ENCODE results near the gene EFCAB6.

Gene EFCAB6

DNA sequence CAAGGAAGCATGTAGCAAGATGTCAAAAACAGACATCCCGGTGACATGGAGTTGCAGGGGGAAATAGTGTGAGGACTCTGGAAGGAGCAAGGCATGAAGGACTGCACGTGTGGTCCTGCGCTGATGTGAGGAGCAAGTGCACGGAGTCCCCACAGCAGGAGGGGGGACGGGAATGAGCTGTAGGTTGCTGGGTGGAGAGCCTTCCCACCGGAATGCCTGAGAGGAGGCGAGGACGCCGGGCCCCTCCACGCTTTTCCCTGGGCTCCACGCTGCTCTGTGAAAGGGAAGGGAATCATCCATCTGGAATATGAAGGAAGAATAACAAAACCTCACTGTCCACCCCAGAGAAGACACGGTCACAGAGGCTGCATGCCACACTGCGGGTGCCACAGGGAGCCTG lies 23.6 kb upstream of the EFCAB6 start:
- no peaks in the 10 kb centered on the region for H3K79me2 ChIP-seq (ENCODE audit: control insufficient read depth, low read length)
- no peak for TF ChIP-seq EZH2phosphoT487 (IDR thresholded peaks at IDR 0.05; ENCODE audit: borderline replicate concordance, low read length)
- TF ChIP-seq, protein P1, sequence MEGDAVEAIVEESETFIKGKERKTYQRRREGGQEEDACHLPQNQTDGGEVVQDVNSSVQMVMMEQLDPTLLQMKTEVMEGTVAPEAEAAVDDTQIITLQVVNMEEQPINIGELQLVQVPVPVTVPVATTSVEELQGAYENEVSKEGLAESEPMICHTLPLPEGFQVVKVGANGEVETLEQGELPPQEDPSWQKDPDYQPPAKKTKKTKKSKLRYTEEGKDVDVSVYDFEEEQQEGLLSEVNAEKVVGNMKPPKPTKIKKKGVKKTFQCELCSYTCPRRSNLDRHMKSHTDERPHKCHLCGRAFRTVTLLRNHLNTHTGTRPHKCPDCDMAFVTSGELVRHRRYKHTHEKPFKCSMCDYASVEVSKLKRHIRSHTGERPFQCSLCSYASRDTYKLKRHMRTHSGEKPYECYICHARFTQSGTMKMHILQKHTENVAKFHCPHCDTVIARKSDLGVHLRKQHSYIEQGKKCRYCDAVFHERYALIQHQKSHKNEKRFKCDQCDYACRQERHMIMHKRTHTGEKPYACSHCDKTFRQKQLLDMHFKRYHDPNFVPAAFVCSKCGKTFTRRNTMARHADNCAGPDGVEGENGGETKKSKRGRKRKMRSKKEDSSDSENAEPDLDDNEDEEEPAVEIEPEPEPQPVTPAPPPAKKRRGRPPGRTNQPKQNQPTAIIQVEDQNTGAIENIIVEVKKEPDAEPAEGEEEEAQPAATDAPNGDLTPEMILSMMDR (IDR thresholded peaks at IDR 0.05; ENCODE audit: low read depth, low read length, poor library complexity, severe bottlenecking) = no peak
- no peak overlapping the region for H3K4me2 ChIP-seq (ENCODE audit: low read length)
- no peak overlapping the region for H3K4me3 ChIP-seq (ENCODE audit: low read length)
- no peak overlapping the region for H3K27ac ChIP-seq (ENCODE audit: low read depth, low read length)
- H3F3A ChIP-seq (ENCODE audit: control insufficient read depth, insufficient read depth) = no peaks in the 10 kb centered on the region
- H3K9me2 ChIP-seq (replicated peaks; ENCODE audit: control insufficient read depth, low read length) = no peaks in the 10 kb centered on the region
- no peaks in the 10 kb centered on the region for H3K4me1 ChIP-seq (ENCODE audit: control insufficient read depth, low read length)
- no peaks in the 10 kb centered on the region for H4K20me1 ChIP-seq (ENCODE audit: control insufficient read depth, insufficient read depth, low read depth, low read length)
- no peaks in the 10 kb centered on the region for H3K9me3 ChIP-seq (ENCODE audit: control insufficient read depth, insufficient read depth, low read length)
- no peaks in the 10 kb centered on the region for H3K27me3 ChIP-seq (ENCODE audit: control insufficient read depth, low read length)
- H3K36me3 ChIP-seq (ENCODE audit: control insufficient read depth, low read length) = no peaks in the 10 kb centered on the region

DNA sequence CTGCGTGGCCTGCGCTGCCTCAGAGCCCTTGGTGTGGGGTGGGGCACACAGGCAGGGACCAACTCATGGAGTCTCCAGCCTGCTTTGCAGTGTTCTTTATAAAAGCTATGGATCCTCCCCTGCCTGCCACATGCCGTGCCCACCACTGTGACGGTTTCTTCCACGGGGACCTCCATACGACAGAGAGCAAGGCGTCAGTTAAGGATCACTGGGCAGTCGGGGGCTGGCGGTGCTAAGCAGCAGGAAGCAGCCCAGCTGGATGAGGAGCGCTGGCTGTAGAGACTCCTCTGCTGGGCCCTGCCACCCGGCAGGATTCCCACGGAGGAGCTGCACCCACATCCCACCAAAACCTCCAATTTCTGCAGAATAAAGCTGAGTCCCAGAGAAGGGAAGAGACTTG lies 23.1 kb upstream of the EFCAB6 start:
- no peak for TF ChIP-seq EZH2phosphoT487 (IDR thresholded peaks at IDR 0.05; ENCODE audit: borderline replicate concordance, low read length)
- no peak overlapping the region for H3K4me2 ChIP-seq (ENCODE audit: low read length)
- H3K27ac ChIP-seq (ENCODE audit: low read depth, low read length) = no peak overlapping the region
- no peaks in the 10 kb centered on the region for H3K4me1 ChIP-seq (ENCODE audit: control insufficient read depth, low read length)
- H3K79me2 ChIP-seq (ENCODE audit: control insufficient read depth, low read length) = no peaks in the 10 kb centered on the region
- H3K27me3 ChIP-seq (ENCODE audit: control insufficient read depth, low read length) = no peaks in the 10 kb centered on the region
- H3K9me2 ChIP-seq (replicated peaks; ENCODE audit: control insufficient read depth, low read length) = no peaks in the 10 kb centered on the region
- H4K20me1 ChIP-seq (ENCODE audit: control insufficient read depth, insufficient read depth, low read depth, low read length) = no peaks in the 10 kb centered on the region
- no peaks in the 10 kb centered on the region for H3K36me3 ChIP-seq (ENCODE audit: control insufficient read depth, low read length)
- H3K9me3 ChIP-seq (ENCODE audit: control insufficient read depth, insufficient read depth, low read length) = no peaks in the 10 kb centered on the region
- H3K4me3 ChIP-seq (ENCODE audit: low read length) = no peak overlapping the region
- H3F3A ChIP-seq (ENCODE audit: control insufficient read depth, insufficient read depth) = no peaks in the 10 kb centered on the region

GRCh38 chr22:43833286-43834240 lies 21.5 kb upstream of the EFCAB6 start:
- no peaks in the 10 kb centered on the region for H3K36me3 ChIP-seq (ENCODE audit: control insufficient read depth, low read length)
- no peak overlapping the region for H3K4me2 ChIP-seq (ENCODE audit: low read length)

More at GRCh38 chr22:43833286-43834240, 21.5 kb upstream of the EFCAB6 start:
- Histone ChIP-seq H3K4me1 (ENCODE audit: control insufficient read depth, low read length) (no peaks in the 10 kb centered on the region), H3K79me2 (ENCODE audit: control insufficient read depth, low read length) (no peaks in the 10 kb centered on the region), H3K9me3 (ENCODE audit: control insufficient read depth, insufficient read depth, low read length) (no peaks in the 10 kb centered on the region), H3K4me3 (ENCODE audit: low read length) (no peak overlapping the region), H3K9me2 (replicated peaks; ENCODE audit: control insufficient read depth, low read length) (no peaks in the 10 kb centered on the region), H3K27ac (ENCODE audit: low read depth, low read length) (no peak overlapping the region), H4K20me1 (ENCODE audit: control insufficient read depth, insufficient read depth, low read depth, low read length) (no peaks in the 10 kb centered on the region), H3F3A (ENCODE audit: control insufficient read depth, insufficient read depth) (no peaks in the 10 kb centered on the region), H3K27me3 (ENCODE audit: control insufficient read depth, low read length) (no peaks in the 10 kb centered on the region)
- TF ChIP-seq, protein P1 (IDR thresholded peaks at IDR 0.05; ENCODE audit: low read depth, low read length, poor library complexity, severe bottlenecking) = no peak
- no peak for TF ChIP-seq EZH2phosphoT487 (IDR thresholded peaks at IDR 0.05; ENCODE audit: borderline replicate concordance, low read length)

All from DOHH2 (cell line).